ENCODE results near the gene ZNF398. TPM values are rescaled to one million over a fixed set of nuclear protein-coding genes. Genes with fewer than 3 reads are reported as not detected.

Gene ZNF398
- total RNA-seq, 2 experiments from 2014 or later, result 11.8 to 13.3 TPM

Other genes with a start within 250 kb of the ZNF398 start
- gene PDIA4, start 118.9 kb upstream of the ZNF398 start, total RNA-seq, result 10 to 100 TPM; 90.6 to 92.2 TPM
- 1 to 10 TPM; 7.4 to 7.6 TPM for gene ZNF786, start 56.7 kb upstream of the ZNF398 start, total RNA-seq
- gene ZNF425, start 21.1 kb upstream of the ZNF398 start, total RNA-seq, result under 1 TPM; 0.47 to 0.55 TPM
- gene ZNF282, start 48.1 kb downstream of the ZNF398 start, total RNA-seq, result 10 to 100 TPM; 28.4 to 30.6 TPM
- 10 to 100 TPM; 10.8 to 12.9 TPM for gene ZNF212, start 92.2 kb downstream of the ZNF398 start, total RNA-seq
- 10 to 100 TPM; 12.7 to 12.9 TPM for gene ZNF783, start 114.7 kb downstream of the ZNF398 start, total RNA-seq

All from activated CD8-positive, alpha-beta T cell treated with anti-CD3 and anti-CD28 coated beads, Interleukin-2, amount 10 ng/mL, durations not matched to agents 7 days and 5 days (primary cell).